Choroid plexus epithelial cell (primary cell): ENCODE measurements around the gene GBF1.

Experiments
- DNase-seq: peaks from one replicate; pipeline ENCODE4 v3.0.0-alpha.2; 2010; ENCODE audit warnings: low read depth
- H3K4me3 ChIP-seq: 2 replicates; pipeline ENCODE4 v1.5.1; 2011; ENCODE audit warnings: low read depth, mild to moderate bottlenecking, control low read depth, low read length, moderate library complexity
- TF ChIP-seq, protein P1 (sequence below): conservative IDR thresholded peaks from 2 replicates; pipeline ENCODE4 v1.5.1; 2011; ENCODE audit warnings: low read depth, mild to moderate bottlenecking, control low read depth, inconsistent platforms, low read length, moderate library complexity

Gene GBF1

DNA sequence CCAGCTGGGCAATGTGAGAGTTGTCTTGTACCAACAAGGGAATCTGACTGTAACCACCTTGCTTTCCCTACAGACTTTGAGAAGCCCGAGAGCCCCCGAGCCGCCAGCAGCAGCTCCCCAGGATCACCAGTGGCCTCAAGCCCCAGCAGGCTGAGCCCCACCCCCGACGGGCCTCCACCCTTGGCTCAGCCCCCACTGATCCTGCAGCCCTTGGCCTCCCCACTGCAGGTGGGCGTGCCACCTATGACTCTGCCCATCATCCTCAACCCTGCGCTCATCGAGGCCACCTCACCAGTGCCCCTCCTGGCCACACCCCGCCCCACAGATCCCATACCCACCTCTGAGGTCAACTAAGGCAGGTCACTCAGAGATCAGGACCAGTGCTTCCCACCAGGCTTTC, 136.7 kb downstream of the GBF1 start:
- no peak overlapping the region for H3K4me3 ChIP-seq
- TF ChIP-seq, protein P1, sequence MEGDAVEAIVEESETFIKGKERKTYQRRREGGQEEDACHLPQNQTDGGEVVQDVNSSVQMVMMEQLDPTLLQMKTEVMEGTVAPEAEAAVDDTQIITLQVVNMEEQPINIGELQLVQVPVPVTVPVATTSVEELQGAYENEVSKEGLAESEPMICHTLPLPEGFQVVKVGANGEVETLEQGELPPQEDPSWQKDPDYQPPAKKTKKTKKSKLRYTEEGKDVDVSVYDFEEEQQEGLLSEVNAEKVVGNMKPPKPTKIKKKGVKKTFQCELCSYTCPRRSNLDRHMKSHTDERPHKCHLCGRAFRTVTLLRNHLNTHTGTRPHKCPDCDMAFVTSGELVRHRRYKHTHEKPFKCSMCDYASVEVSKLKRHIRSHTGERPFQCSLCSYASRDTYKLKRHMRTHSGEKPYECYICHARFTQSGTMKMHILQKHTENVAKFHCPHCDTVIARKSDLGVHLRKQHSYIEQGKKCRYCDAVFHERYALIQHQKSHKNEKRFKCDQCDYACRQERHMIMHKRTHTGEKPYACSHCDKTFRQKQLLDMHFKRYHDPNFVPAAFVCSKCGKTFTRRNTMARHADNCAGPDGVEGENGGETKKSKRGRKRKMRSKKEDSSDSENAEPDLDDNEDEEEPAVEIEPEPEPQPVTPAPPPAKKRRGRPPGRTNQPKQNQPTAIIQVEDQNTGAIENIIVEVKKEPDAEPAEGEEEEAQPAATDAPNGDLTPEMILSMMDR: no peak

DNA sequence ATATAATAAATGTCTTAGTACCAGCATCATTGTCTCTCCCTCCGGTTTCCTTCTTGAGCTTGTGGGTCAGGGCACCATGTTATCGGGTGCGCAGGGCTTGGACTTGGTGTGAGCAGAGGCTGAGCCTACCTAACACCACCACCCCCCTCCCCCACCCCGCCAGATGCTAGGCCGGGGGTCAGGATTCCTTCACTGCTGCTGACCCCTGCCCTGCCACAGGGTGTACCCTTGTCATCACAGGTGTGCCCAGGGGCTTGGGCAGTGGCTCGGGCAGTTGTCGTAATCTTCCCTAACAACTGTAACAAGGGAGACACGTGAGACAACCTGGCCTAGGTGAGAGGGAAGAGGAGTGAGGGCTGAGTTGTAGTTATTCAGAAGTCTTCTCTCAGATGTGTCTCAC, 137.5 kb downstream of the GBF1 start:
- no peak for DNase-seq
- TF ChIP-seq, protein P1: no peak
- no peak overlapping the region for H3K4me3 ChIP-seq

More for the DNA sequence above, 136.7 kb downstream of the GBF1 start:
- DNase-seq: no peak

DNA sequence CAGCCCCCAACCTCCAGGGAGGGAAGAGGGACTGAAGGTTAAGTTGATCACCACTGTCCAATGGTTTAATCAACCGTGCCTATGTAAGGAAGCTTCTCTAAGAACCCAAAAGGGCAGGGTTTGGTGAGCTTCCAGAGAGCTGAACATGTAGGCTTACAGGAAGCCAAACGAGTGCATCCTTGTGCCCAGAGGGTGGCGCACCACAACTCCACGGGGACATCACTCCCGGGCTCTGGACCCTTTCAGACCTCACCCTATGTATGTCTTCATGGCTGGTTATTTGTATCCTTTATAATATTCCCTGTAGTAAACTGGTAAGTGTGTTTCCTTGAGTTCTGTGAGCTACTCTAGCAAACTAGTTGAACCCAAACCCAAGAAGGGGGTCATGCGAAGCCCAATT, 138.7 kb downstream of the GBF1 start:
- TF ChIP-seq, protein P1: peak; percentile 46
- H3K4me3 ChIP-seq: no peak overlapping the region
- peak; percentile 38 for DNase-seq

DNA sequence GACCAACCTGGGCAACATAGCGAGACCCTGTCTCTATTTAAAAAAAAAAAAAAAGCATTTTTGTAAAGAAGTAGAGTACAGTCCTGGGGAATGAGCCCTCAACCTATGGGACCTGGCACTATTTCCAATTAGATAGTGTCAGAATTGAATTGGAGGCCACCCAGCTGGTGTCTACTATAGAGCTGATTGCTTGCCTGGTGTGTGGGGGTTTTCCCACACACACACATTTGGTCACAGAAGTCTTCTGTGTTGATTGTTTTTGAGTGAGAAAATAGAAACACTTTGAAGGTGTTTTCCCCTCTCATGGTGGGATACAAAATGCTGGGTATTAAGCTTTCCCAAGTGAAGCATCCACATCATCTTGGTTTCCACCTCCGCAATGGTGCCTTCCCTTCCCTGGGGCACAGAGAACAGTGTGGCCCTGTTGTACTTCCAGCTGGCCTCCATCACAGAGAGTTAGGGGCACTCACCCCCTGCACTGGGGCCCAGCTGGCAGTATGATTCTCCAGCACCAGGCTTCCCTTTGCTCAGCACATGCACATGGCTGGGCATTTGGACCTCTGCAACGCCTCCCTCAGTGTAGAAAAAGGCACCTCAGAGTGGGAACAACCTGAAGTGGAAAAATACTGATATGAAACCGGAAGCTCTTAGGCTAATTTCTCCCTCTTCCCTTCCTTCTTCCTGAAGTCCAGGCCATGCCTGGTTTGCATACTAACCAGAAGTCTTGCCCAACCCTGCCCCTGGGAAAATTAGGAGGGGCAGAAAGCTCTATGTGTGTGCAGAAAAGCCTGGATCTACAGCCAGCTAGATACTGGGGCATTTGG, 139.5 kb downstream of the GBF1 start:
- peak; percentile 55 for DNase-seq
- H3K4me3 ChIP-seq: no peak overlapping the region
- TF ChIP-seq, protein P1: no peak

DNA sequence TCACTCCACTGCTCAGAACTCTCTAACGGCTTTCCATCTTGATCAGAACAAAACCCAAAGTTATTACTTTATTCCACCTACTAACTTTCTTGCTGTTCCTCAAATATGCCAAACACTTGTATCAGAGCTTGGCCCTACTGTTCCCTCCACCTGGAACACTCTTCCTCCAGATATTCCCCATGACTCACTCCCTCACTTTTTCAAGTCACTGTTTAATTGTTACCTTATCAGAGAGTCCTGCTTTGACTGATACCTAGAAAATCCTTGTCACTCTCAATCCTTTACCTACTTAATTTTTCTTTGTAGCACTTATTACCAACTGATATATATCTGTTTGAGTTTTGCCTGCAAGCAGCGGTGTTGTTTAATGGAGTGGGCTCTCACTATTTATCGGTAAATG, 144.6 kb downstream of the GBF1 start:
- TF ChIP-seq, protein P1: no peak
- no peak overlapping the region for H3K4me3 ChIP-seq
- no peak for DNase-seq

DNA sequence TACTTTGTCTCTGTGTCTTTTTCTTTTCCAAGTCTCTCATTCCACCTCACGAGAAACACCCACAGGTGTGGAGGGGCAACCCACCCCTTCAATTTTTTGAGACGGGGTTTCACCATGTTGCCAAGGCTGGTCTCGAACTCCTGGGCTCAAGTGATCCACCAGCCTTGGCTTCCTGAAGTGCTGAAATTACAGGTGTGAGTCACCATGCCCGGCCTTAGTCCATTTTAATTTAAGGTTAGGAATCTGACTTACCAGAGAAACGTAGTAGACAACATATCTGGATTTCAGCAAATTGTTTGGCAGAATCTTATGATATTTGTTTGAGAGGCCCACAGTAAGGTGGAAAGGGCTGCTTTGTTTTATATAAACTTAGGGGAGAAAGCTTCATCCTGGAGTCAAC, 147.0 kb downstream of the GBF1 start:
- H3K4me3 ChIP-seq: no peak overlapping the region
- TF ChIP-seq, protein P1: no peak
- DNase-seq: no peak
